GM10266 (cell line): Measurements from ENCODE around the gene AGPAT3.

Source experiments
- DNase-seq: peaks from one replicate; pipeline ENCODE4 v3.0.0; 2012; ENCODE audit errors: extremely low spot score
- TF ChIP-seq, protein P1 (sequence below): IDR thresholded peaks from 2 replicates; pipeline ENCODE4 v1.5.1; 2012; ENCODE audit warnings: mild to moderate bottlenecking, low read depth; ENCODE audit not compliant: control insufficient read depth, insufficient read depth; ENCODE audit errors: missing control alignments

AGPAT3 gene

DNA sequence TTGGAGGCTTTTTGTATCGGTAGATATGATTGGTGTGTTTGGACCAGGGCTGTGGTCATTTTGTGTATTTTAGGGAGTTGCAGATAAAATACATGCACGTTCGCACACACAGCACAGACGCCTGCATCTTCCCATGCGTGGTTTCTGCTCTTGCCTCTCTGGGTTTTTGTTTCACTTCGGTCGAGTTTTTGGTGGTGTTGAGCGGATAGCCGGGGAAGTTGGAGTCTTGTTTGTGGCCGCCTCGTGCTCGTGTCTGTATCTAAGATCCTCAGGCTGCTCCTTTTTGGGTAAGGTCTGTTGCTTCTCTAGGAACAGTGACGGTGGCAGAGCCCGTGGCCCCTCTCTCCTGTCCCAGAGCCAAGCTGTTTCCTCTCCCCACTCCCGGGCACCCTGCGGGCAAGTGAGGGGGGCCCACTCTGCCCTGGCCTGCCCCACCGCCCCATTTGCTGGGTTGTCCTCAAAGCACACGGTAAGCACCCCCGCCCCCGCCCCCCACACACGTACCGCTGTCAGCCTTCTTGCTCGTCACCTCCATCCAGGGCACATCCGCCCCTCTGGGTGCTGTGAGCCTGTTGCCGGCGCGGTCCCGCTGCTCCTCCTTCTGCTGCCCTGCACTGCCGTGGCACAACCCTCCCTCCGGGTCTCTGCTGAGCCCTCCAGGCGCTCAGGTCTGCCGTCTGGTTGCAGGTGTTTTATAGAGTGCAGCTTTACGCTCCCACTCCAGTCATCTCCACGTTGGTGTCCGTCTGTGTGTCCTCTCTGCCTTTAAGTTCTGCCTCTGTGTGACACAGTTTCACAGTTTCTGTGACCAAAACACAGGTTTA is 51.9 kb downstream of the AGPAT3 start:
- TF ChIP-seq, protein P1, sequence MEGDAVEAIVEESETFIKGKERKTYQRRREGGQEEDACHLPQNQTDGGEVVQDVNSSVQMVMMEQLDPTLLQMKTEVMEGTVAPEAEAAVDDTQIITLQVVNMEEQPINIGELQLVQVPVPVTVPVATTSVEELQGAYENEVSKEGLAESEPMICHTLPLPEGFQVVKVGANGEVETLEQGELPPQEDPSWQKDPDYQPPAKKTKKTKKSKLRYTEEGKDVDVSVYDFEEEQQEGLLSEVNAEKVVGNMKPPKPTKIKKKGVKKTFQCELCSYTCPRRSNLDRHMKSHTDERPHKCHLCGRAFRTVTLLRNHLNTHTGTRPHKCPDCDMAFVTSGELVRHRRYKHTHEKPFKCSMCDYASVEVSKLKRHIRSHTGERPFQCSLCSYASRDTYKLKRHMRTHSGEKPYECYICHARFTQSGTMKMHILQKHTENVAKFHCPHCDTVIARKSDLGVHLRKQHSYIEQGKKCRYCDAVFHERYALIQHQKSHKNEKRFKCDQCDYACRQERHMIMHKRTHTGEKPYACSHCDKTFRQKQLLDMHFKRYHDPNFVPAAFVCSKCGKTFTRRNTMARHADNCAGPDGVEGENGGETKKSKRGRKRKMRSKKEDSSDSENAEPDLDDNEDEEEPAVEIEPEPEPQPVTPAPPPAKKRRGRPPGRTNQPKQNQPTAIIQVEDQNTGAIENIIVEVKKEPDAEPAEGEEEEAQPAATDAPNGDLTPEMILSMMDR, result no peak
- peak; percentile 80 for DNase-seq

DNA sequence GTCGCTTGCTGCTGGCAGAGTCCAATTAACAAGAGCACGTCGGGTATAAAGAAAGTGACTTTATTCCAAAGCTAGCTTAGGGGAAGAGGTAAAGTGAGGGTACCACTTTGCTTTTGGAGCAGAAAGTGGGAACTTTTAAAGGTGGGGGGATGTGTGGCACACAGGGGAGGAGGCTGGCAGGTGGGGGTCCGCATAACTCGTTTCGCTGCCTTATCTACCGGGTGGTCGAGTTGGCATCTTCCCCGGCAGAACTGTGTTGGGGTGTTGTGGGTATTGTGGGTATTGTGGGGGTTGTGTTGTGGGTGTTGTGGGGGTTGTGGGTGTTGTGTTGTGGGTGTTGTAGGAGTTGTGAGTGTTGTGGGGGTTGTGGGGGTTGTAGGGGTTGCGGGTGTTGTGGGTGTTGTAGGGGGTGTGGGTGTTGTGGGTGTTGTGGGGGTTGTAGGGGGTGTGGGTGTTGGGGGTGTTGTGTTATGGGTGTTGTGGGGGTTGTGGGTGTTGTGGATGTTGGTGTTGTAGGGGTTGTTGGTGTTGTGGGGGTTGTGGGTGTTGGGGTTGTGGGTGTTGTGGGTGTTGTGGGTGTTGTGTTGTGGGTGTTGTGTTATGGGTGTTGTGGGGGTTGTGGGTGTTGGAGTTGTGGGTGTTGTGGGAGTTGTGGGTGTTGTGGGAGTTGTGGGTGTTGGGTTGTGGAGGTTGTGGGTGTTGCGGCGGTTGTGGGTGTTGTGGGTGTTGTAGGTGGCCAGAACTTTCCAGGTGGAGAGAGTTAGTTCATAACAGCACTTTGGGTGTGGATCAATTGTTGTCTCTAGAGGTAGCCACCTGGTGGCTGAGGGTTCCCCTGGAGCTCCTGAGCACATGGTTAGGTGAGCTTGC is 52.7 kb downstream of the AGPAT3 start:
- TF ChIP-seq, protein P1, result peak; percentile 42
- peak; percentile 61 for DNase-seq

DNA sequence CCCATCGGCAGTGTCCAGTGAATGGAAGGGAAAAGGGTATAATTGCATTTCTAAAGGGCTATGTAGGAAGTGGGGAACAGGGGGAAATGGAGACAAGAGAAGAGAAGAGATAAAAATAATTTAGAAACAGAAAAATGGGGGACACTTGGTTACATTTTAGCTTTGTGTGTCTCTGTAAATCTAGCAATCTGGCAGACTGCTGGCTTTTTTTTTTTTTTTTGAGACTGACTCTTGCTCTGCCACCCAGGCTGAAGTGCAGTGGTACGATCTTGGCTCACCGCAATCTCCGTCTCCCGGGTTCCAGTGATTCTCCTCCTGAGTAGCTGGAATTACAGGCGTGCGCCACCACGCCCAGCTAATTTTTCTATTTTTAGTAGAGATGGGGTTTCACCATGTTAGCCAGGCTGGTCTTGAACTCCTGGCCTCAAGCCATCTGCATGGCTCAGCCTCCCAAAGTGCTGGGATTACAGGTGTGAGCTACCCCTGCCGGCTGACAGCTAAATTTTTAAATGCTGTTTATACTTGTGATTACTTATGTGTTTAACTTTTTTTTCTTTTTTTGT is 53.4 kb downstream of the AGPAT3 start:
- TF ChIP-seq, protein P1, result no peak
- DNase-seq, result no peak

DNA sequence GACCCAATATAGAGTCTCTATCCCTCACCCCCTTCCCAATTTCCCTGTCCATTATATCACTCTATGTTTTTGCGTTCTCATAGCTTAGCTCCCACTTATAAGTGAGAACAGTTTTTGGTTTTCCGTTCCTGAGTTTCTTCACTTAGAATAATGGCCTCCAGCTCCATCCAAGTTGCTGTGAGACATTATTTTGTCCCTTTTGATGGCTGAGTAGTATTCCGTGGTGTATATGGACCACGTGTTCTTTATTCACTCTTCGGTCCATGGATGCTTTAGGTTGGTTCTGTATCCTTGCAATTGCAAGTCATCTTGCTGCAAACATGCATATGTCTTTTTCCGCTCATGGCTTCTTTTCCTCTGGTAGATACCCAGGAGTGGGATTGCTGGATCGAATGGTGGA is 54.3 kb downstream of the AGPAT3 start:
- no peak for DNase-seq
- TF ChIP-seq, protein P1, result no peak

DNA sequence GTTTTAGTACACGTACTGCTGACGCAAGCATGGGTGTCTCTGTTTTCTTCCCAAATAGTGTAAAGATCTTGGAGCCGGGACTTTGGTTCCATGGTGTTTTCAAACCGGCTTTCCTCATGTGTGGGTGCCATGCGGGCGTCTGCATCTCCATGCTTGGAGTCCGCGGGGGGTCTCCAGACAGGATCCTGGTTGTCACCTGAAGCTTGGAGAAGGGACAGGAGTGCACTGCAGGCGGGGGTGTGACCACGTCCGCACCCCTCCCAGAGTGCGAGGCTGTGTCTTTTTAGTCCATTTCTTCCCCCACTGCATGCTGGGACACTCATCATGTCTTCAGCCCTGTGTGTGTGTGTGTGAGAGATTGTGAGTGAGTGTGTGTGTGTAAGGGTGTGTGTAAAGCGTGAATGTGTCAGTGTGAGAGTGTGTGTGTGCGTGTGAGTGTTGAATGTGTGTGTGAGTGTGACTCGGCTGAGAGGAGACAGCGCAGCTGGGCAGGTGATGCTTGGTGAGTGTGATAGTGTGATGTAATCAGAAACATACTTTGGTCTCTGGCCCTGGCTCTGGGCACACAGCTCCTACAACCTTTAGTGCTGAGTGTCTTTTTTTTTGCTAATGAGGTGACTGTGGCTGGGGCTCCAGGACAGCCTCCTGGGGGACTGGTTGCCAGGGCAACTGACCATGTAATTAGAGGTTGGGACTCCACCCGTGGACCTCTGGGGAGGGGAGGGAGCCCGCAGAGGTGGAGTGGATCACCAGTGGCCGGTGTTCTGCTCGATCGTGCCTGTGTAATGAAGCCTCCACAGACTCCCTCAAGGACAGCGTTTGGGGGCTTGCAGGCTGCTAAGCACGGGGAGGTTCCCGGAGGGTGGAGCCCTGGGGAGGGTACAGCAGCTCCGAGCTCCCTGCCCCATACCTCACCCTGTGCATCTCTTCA is 55.1 kb downstream of the AGPAT3 start:
- no peak for DNase-seq
- TF ChIP-seq, protein P1, result no peak

DNA sequence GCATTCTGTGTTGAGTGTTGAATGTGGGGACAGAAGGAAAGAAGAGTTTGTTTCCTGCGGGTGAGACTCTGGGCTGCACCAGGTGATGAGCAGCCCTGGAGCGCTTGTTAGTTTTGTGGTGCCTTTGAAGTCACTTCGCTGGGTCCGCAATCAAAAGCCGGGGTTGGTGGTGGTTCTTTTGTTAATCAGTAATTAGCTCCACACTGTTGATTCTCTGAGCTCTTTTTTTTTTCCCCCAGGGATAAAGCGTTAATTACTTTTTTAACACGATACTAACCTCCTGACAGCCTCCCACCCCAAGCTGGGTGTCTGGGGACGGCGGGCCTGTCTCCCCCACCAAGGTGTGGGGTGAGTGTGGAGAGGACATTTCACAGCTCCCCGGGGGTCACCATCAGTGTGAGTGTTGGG is 56.6 kb downstream of the AGPAT3 start:
- no peak for DNase-seq
- TF ChIP-seq, protein P1, result no peak
